ENCODE measurements around the gene LAMC1.
A peak's percentile ranks its signal among the peaks of the same experiment; 100 is the strongest.

The LAMC1 gene

GRCh38 chr1:182984138-182984537 is 39.1 kb upstream of the LAMC1 start:
- Histone ChIP-seq H3K4me1 (ENCODE audit: control insufficient read depth in 2 of 2, insufficient read depth in 1 of 2, low read depth in 1 of 2, low read length in 2 of 2) (no peaks in the 10 kb centered on the region), H3K9me3 (replicated peaks in 1 of 2; ENCODE audit: control insufficient read depth in 2 of 2, insufficient read depth in 1 of 2, low read depth in 1 of 2, low read length in 2 of 2) (no peaks in the 10 kb centered on the region), H2BK120ac (ENCODE audit: low read depth, low read length) (no peak overlapping the region), H2BK5ac (ENCODE audit: low read length) (no peak overlapping the region), H4K91ac (ENCODE audit: low read depth, low read length, poor library complexity) (no peak overlapping the region), H3K4me3 (ENCODE audit: low read length in 2 of 2) (no peak overlapping the region), H3K9ac (ENCODE audit: low read depth, low read length, poor library complexity) (no peak overlapping the region), H3K18ac (ENCODE audit: low read length) (no peak overlapping the region), H3K23ac (ENCODE audit: low read depth, low read length, poor library complexity) (no peak overlapping the region), H3K79me1 (ENCODE audit: low read depth, low read length) (no peaks in the 10 kb centered on the region), H3K4me2 (ENCODE audit: insufficient read depth, low read length, poor library complexity, severe bottlenecking) (no peak overlapping the region), H2BK15ac (ENCODE audit: low read length) (no peak overlapping the region), H3K27ac (replicated peaks; ENCODE audit: low read length) (no peak overlapping the region), H2AK5ac (ENCODE audit: low read depth, low read length) (no peak overlapping the region), H3K4ac (ENCODE audit: low read length) (no peak overlapping the region), H3K36me3 (replicated peaks in 1 of 2; ENCODE audit: control insufficient read depth in 2 of 2, insufficient read depth in 2 of 2, low read length in 2 of 2) (no peaks in the 10 kb centered on the region), H3K14ac (ENCODE audit: low read length) (no peak overlapping the region), H2AFZ (ENCODE audit: low read length) (no peak overlapping the region), H3K27me3 (ENCODE audit: control insufficient read depth in 3 of 3, insufficient read depth in 3 of 3, low read depth in 1 of 3, low read length in 3 of 3) (no peaks in the 10 kb centered on the region), H4K8ac (ENCODE audit: low read depth, low read length) (no peak overlapping the region), H2BK12ac (ENCODE audit: low read length) (no peak overlapping the region)
- DNase-seq (ENCODE audit: low spot score), result no peak
- WGBS, 2 donors (ENCODE audit: extremely low coverage in 2 of 2, insufficient read length in 2 of 2, insufficient replicate concordance in 1 of 2), result 100% methylated on average over 2 of the region's 7 CpGs; no CpG with 5 or more reads in 1 of the 2 donors

DNA sequence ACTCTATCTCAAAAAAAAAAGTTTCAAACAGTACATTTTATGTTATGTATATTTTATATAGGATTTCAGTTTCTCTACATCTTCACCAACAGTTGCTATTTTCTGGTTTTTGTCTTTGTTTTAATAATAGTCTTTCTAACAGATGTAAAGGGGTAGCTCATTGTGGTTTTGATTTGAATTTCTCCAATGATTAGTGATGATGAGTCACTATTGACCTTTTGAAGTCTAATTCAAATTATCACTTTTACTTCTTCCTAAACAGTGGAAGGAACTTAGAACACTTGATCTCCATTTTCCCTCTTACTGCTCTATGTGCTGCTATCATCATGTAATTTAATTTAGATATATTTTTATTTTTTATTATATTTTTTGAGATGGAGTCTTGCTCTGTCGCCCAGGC is 38.6 kb upstream of the LAMC1 start:
- H3K14ac ChIP-seq (ENCODE audit: low read length), result no peak overlapping the region
- no peak overlapping the region for H2BK12ac ChIP-seq (ENCODE audit: low read length)
- no peak for DNase-seq (ENCODE audit: low spot score)
- H3K4me2 ChIP-seq (ENCODE audit: insufficient read depth, low read length, poor library complexity, severe bottlenecking), result no peak overlapping the region
- H3K27me3 ChIP-seq (ENCODE audit: control insufficient read depth in 3 of 3, insufficient read depth in 3 of 3, low read depth in 1 of 3, low read length in 3 of 3), result no peaks in the 10 kb centered on the region
- H3K9me3 ChIP-seq (replicated peaks in 1 of 2; ENCODE audit: control insufficient read depth in 2 of 2, insufficient read depth in 1 of 2, low read depth in 1 of 2, low read length in 2 of 2), result no peaks in the 10 kb centered on the region
- H4K91ac ChIP-seq (ENCODE audit: low read depth, low read length, poor library complexity), result no peak overlapping the region
- no peak overlapping the region for H2AFZ ChIP-seq (ENCODE audit: low read length)
- H3K36me3 ChIP-seq (replicated peaks in 1 of 2; ENCODE audit: control insufficient read depth in 2 of 2, insufficient read depth in 2 of 2, low read length in 2 of 2), result no peaks in the 10 kb centered on the region
- no peaks in the 10 kb centered on the region for H3K79me1 ChIP-seq (ENCODE audit: low read depth, low read length)
- no peak overlapping the region for H2BK120ac ChIP-seq (ENCODE audit: low read depth, low read length)
- no peak overlapping the region for H3K4me3 ChIP-seq (ENCODE audit: low read length in 2 of 2)
- H2AK5ac ChIP-seq (ENCODE audit: low read depth, low read length), result no peak overlapping the region
- H3K4ac ChIP-seq (ENCODE audit: low read length), result no peak overlapping the region
- H3K18ac ChIP-seq (ENCODE audit: low read length), result no peak overlapping the region
- H2BK15ac ChIP-seq (ENCODE audit: low read length), result no peak overlapping the region
- WGBS, 2 donors (ENCODE audit: extremely low coverage in 2 of 2, insufficient read length in 2 of 2, insufficient replicate concordance in 1 of 2), result no CpG with 5 or more reads among the region's 1 CpG
- no peak overlapping the region for H3K23ac ChIP-seq (ENCODE audit: low read depth, low read length, poor library complexity)
- H3K9ac ChIP-seq (ENCODE audit: low read depth, low read length, poor library complexity), result no peak overlapping the region
- no peak overlapping the region for H4K8ac ChIP-seq (ENCODE audit: low read depth, low read length)
- H3K27ac ChIP-seq (replicated peaks; ENCODE audit: low read length), result no peak overlapping the region
- no peak overlapping the region for H2BK5ac ChIP-seq (ENCODE audit: low read length)
- no peaks in the 10 kb centered on the region for H3K4me1 ChIP-seq (ENCODE audit: control insufficient read depth in 2 of 2, insufficient read depth in 1 of 2, low read depth in 1 of 2, low read length in 2 of 2)

GRCh38 chr1:182985876-182986275 is 37.3 kb upstream of the LAMC1 start:
- no peak overlapping the region for H3K14ac ChIP-seq (ENCODE audit: low read length)
- H3K4me3 ChIP-seq (ENCODE audit: low read length in 2 of 2), result no peak overlapping the region
- no peaks in the 10 kb centered on the region for H3K27me3 ChIP-seq (ENCODE audit: control insufficient read depth in 3 of 3, insufficient read depth in 3 of 3, low read depth in 1 of 3, low read length in 3 of 3)
- H3K27ac ChIP-seq (replicated peaks; ENCODE audit: low read length), result no peak overlapping the region
- H3K23ac ChIP-seq (ENCODE audit: low read depth, low read length, poor library complexity), result no peak overlapping the region
- no CpG with 5 or more reads among the region's 1 CpG for WGBS, 2 donors (ENCODE audit: extremely low coverage in 2 of 2, insufficient read length in 2 of 2, insufficient replicate concordance in 1 of 2)
- H4K91ac ChIP-seq (ENCODE audit: low read depth, low read length, poor library complexity), result no peak overlapping the region
- no peak overlapping the region for H4K8ac ChIP-seq (ENCODE audit: low read depth, low read length)
- H2AFZ ChIP-seq (ENCODE audit: low read length), result no peak overlapping the region
- no peak overlapping the region for H2BK5ac ChIP-seq (ENCODE audit: low read length)
- no peak for DNase-seq (ENCODE audit: low spot score)
- no peaks in the 10 kb centered on the region for H3K79me1 ChIP-seq (ENCODE audit: low read depth, low read length)
- H3K36me3 ChIP-seq (replicated peaks in 1 of 2; ENCODE audit: control insufficient read depth in 2 of 2, insufficient read depth in 2 of 2, low read length in 2 of 2), result no peaks in the 10 kb centered on the region
- no peak overlapping the region for H3K4ac ChIP-seq (ENCODE audit: low read length)
- no peaks in the 10 kb centered on the region for H3K9me3 ChIP-seq (replicated peaks in 1 of 2; ENCODE audit: control insufficient read depth in 2 of 2, insufficient read depth in 1 of 2, low read depth in 1 of 2, low read length in 2 of 2)
- no peak overlapping the region for H2BK12ac ChIP-seq (ENCODE audit: low read length)
- H2AK5ac ChIP-seq (ENCODE audit: low read depth, low read length), result no peak overlapping the region
- H3K18ac ChIP-seq (ENCODE audit: low read length), result no peak overlapping the region
- no peak overlapping the region for H3K4me2 ChIP-seq (ENCODE audit: insufficient read depth, low read length, poor library complexity, severe bottlenecking)
- H2BK120ac ChIP-seq (ENCODE audit: low read depth, low read length), result no peak overlapping the region
- H2BK15ac ChIP-seq (ENCODE audit: low read length), result no peak overlapping the region
- H3K4me1 ChIP-seq (ENCODE audit: control insufficient read depth in 2 of 2, insufficient read depth in 1 of 2, low read depth in 1 of 2, low read length in 2 of 2), result peaks cover 0 to 3% of the 10 kb centered on the region in 2 donors
- no peak overlapping the region for H3K9ac ChIP-seq (ENCODE audit: low read depth, low read length, poor library complexity)

GRCh38 chr1:182990413-182991144 is 32.6 kb upstream of the LAMC1 start:
- H4K8ac ChIP-seq (ENCODE audit: low read depth, low read length), result no peak overlapping the region
- H2AK5ac ChIP-seq (ENCODE audit: low read depth, low read length), result no peak overlapping the region
- H3K4me2 ChIP-seq (ENCODE audit: insufficient read depth, low read length, poor library complexity, severe bottlenecking), result no peak overlapping the region
- peak overlapping the region; percentile 21 for H2AFZ ChIP-seq (ENCODE audit: low read length)
- H3K4ac ChIP-seq (ENCODE audit: low read length), result no peak overlapping the region
- no peak overlapping the region for H2BK120ac ChIP-seq (ENCODE audit: low read depth, low read length)
- no peak overlapping the region for H4K91ac ChIP-seq (ENCODE audit: low read depth, low read length, poor library complexity)
- H3K23ac ChIP-seq (ENCODE audit: low read depth, low read length, poor library complexity), result no peak overlapping the region
- H3K36me3 ChIP-seq (replicated peaks in 1 of 2; ENCODE audit: control insufficient read depth in 2 of 2, insufficient read depth in 2 of 2, low read length in 2 of 2), result no peaks in the 10 kb centered on the region
- no peak overlapping the region for H2BK5ac ChIP-seq (ENCODE audit: low read length)
- no peak overlapping the region for H3K9ac ChIP-seq (ENCODE audit: low read depth, low read length, poor library complexity)
- no peak overlapping the region for H2BK15ac ChIP-seq (ENCODE audit: low read length)
- no peaks in the 10 kb centered on the region for H3K9me3 ChIP-seq (replicated peaks in 1 of 2; ENCODE audit: control insufficient read depth in 2 of 2, insufficient read depth in 1 of 2, low read depth in 1 of 2, low read length in 2 of 2)
- H3K4me3 ChIP-seq (ENCODE audit: low read length in 2 of 2), result no peak overlapping the region
- no peak overlapping the region for H3K27ac ChIP-seq (replicated peaks; ENCODE audit: low read length)
- no peaks in the 10 kb centered on the region for H3K27me3 ChIP-seq (ENCODE audit: control insufficient read depth in 3 of 3, insufficient read depth in 3 of 3, low read depth in 1 of 3, low read length in 3 of 3)
- H3K14ac ChIP-seq (ENCODE audit: low read length), result peak overlapping the region; percentile 3
- peaks cover 0 to 3% of the 10 kb centered on the region in 2 donors for H3K4me1 ChIP-seq (ENCODE audit: control insufficient read depth in 2 of 2, insufficient read depth in 1 of 2, low read depth in 1 of 2, low read length in 2 of 2)
- H3K18ac ChIP-seq (ENCODE audit: low read length), result peak overlapping the region; percentile 50
- no peak for DNase-seq (ENCODE audit: low spot score)
- no CpG with 5 or more reads among the region's 7 CpGs for WGBS, 2 donors (ENCODE audit: extremely low coverage in 2 of 2, insufficient read length in 2 of 2, insufficient replicate concordance in 1 of 2)
- H3K79me1 ChIP-seq (ENCODE audit: low read depth, low read length), result no peaks in the 10 kb centered on the region
- H2BK12ac ChIP-seq (ENCODE audit: low read length), result peak overlapping the region; percentile 35

Measured in neuronal stem cell (in vitro differentiated cells).